ENCODE data around the gene ANXA11. TPM values are rescaled to one million over a fixed set of nuclear protein-coding genes. Genes with fewer than 3 reads are reported as not detected.
"Not testable (repeated sequence)": the region's sequence is repeated elsewhere in the genome, so short reads cannot be mapped to it uniquely, and the experiment has no call there.

Gene ANXA11
- polyA plus RNA-seq (2012; ENCODE audit: low read depth, missing spikeins), result 183 TPM

DNA sequence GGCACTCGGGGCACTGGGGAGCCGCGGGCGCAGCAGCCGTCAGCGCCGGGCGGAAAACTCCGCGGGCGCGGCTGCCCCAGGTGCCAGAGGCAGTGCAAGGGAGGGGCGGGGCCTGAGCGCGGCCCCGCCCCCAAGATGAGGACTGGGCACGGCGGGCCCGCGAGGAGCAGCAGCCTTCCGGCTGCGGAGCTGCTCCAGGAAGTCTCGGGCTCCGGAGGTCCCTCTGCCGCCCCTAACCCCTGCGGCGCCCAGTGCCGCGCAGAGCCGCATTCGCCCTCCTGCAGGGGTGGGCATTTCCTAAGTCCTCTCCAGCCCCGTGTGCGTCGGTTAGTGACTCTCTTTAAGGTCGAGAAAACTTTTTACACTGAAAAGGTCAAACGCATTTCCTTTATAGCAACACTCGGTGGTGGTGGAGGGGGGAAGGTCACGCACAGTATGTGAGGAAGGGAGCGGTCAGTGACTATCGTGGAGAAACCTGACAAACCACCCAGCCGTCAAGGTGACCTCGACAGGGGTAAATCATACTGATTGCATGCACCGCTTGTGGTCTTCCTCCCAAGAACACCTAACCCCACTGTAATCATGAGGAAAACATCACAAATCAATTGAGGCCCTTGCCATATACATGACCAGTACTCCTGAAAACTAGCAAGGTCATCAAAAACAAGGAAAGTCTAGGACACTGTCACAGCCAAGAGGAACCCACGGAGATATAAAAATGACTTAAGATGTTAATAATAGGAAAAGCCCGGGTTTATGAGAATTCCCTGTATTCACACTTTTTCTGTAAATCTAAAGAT, at the start of gene ANXA11:
ANXA11 (minus strand) TSS at position 61 of the 800 bp plus-strand sequence. CDS start 32,676 bp downstream, outside the sequence.
- peak; percentile 75 for FAIRE-seq
- peak; percentile 89 for DNase-seq (ENCODE audit: insufficient read length, low spot score)
- TF ChIP-seq TAF1 (IDR thresholded peaks at IDR 0.05; ENCODE audit: low read depth, low read length) (peak; percentile 68), POLR2AphosphoS5 (IDR thresholded peaks at IDR 0.05; ENCODE audit: low read depth, low read length) (peak; percentile 78), SPI1 (IDR thresholded peaks at IDR 0.05; ENCODE audit: low read depth, low read length) (no peak), PAX5 (IDR thresholded peaks at IDR 0.05; ENCODE audit: insufficient read depth, low read length, severe bottlenecking) (no peak), POLR2A (IDR thresholded peaks at IDR 0.05; ENCODE audit: low read depth, low read length) (peak; percentile 82), POU2F2 (IDR thresholded peaks at IDR 0.05; ENCODE audit: low read depth, low read length) (no peak)

DNA sequence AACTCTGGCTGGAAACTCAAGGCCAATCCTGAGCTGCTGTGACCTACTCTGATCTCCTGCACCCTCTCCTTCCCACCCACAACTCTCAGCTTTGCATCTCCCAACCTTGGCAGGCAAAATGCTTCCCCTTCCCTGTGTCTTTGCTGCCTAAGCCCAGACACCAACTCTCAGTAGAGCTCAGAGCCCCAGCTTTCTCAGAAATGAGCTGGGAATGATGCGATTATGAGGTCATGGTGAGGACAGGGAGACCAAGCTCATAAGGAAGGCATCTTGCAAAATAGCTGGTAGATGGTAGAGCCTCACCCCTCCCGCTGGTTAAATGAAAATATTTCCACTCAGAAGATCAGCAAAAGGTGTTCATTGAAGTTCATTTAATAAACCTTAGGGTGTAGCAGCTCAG, 49.4 kb upstream of the ANXA11 start:
- not testable (repeated sequence) for FAIRE-seq; DNase-seq (ENCODE audit: insufficient read length, low spot score)

DNA sequence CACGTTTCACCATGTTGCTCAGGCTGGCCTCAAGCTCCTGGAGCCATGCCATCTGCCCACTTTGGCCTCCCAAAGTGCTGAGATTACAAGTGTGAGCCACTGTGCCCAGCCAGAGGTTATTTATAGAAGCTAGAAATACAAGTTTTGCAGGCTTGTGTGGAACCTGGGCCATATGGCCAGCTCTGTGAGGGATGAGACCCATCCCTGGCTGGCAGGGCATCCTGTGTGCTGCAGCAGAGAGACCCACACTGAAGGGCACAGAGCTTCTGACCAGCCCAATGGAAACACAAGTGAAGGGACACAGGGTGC, 48.6 kb upstream of the ANXA11 start:
- DNase-seq (ENCODE audit: insufficient read length, low spot score); FAIRE-seq: not testable (repeated sequence)

DNA sequence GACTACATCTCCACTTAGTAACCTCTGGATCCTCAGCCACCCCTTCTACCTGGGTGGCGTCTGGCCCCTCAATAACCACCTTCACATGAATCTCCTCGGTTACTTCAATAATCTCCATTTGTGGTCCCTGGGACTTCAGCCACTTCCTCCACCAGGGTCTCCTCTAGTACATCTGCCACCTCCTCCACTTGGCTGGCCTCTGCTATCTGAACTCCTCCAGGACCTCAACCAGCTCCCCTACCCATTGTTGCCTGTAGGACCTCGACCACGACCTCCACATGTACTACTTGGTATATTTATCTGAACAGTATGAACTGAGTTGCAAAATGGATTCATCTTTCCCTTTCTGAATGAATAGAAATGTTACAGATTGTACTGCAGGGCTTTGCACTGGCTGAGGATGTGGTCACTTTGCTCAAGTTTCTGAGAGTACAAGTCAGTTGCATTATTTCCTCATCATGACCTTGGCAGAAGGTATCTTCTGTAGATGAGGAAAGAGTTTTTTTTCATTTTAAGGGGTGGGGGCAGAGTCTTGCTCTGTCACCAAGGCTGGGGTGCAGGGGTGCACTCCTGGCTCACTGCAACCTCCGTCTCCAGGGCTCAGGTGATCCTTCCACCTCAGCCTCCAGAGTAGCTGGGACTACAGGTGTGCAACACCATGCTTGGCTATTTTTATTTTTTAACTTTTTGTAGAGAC, 48.1 kb upstream of the ANXA11 start:
- FAIRE-seq, result no peak
- TF ChIP-seq POLR2A (IDR thresholded peaks at IDR 0.05; ENCODE audit: low read depth, low read length) (no peak), SPI1 (IDR thresholded peaks at IDR 0.05; ENCODE audit: low read depth, low read length) (no peak), POLR2AphosphoS5 (IDR thresholded peaks at IDR 0.05; ENCODE audit: low read depth, low read length) (no peak), PAX5 (IDR thresholded peaks at IDR 0.05; ENCODE audit: insufficient read depth, low read length, severe bottlenecking) (no peak), POU2F2 (IDR thresholded peaks at IDR 0.05; ENCODE audit: low read depth, low read length) (no peak), TAF1 (IDR thresholded peaks at IDR 0.05; ENCODE audit: low read depth, low read length) (no peak)
- no peak for DNase-seq (ENCODE audit: insufficient read length, low spot score)

DNA sequence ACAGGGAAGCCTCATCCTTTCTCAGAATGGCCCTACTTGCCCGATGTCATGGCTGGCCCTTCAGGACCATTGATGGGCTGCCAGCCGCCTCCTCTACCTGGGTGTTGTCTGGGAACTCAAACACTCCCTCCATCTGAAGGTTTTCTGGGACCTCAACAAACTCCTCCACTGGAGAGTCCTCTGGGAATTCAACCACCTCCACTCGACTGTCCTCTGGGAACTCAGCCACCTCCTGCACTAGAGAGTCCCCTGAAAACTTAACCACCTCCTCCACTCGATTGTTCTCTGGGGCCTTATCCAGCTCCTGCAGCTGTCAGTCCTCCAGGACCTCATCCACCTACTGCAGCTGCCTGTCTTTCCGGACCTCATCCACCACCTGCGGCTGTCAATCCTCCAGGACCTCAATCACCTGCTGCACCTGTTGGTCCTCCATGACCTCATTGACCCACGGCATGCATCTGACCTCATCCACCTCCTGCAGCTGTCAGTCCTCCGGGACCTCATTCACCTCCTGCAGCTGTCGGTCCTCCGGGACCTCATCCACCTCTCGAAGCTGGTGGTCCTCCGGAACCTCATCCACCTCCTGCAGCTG, 47.1 kb upstream of the ANXA11 start:
- TF ChIP-seq PAX5 (IDR thresholded peaks at IDR 0.05; ENCODE audit: insufficient read depth, low read length, severe bottlenecking) (no peak), POLR2A (IDR thresholded peaks at IDR 0.05; ENCODE audit: low read depth, low read length) (no peak), TAF1 (IDR thresholded peaks at IDR 0.05; ENCODE audit: low read depth, low read length) (no peak), POLR2AphosphoS5 (IDR thresholded peaks at IDR 0.05; ENCODE audit: low read depth, low read length) (no peak)
- DNase-seq (ENCODE audit: insufficient read length, low spot score), result no peak
- no peak for FAIRE-seq

- FAIRE-seq; DNase-seq (ENCODE audit: insufficient read length, low spot score): not testable (repeated sequence)
Observed at GRCh38 chr10:80251703-80252280, 46.5 kb upstream of the ANXA11 start.

- FAIRE-seq, result peak; percentile 50
- not testable (repeated sequence) for DNase-seq (ENCODE audit: insufficient read length, low spot score)
Observed at GRCh38 chr10:80250399-80250798, 45.1 kb upstream of the ANXA11 start.

DNA sequence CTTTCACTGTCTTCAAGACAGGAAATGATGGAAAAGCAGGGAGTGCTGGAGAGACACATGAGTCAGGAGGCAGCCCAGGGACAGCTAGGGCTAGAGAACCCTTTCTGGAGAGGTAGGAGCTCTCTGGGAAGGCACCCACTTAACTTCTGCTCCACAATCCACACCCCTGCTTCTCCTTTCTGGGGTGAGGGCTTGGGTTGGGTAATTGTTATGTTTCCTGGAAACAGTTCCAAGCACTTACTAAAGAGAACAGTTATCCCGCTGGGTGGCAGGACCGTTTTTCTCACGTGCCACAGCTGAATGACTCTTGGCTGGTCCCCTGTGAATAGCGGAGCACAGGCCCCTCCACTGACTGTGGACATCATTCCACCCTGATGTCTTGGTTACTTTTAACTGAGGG, 44.6 kb upstream of the ANXA11 start:
- DNase-seq (ENCODE audit: insufficient read length, low spot score); FAIRE-seq: not testable (repeated sequence)

GRCh38 chr10:80247611-80248010, 42.3 kb upstream of the ANXA11 start:
- FAIRE-seq; DNase-seq (ENCODE audit: insufficient read length, low spot score): not testable (repeated sequence)

GRCh38 chr10:80244371-80244770, 39.0 kb upstream of the ANXA11 start:
- FAIRE-seq; DNase-seq (ENCODE audit: insufficient read length, low spot score): not testable (repeated sequence)

DNA sequence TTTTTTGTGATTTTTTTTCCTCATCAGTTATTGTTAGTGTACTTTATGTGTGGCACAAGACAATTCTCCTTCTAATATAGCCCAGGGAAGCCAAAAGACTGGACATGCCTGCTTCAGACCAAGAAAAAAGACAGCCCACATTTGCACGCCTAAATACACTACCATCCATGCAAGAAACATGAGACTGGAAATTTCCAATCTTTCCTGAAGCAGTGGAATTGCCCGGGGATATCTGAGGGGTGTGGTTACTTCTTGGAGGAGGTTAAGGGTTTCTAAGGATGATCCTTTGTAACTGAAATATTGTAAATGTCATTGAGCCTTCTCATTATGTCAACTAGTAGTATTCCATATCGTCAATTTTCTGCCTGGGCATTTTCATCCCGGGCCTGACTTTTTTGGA, 37.0 kb upstream of the ANXA11 start:
- not testable (repeated sequence) for FAIRE-seq; DNase-seq (ENCODE audit: insufficient read length, low spot score)

- not testable (repeated sequence) for FAIRE-seq; DNase-seq (ENCODE audit: insufficient read length, low spot score)
Observed at GRCh38 chr10:80236457-80236856, 31.1 kb upstream of the ANXA11 start.

GRCh38 chr10:80234331-80235235, 29.2 kb upstream of the ANXA11 start:
- peak; percentile 97 for FAIRE-seq
- DNase-seq (ENCODE audit: insufficient read length, low spot score), result not testable (repeated sequence)

DNA sequence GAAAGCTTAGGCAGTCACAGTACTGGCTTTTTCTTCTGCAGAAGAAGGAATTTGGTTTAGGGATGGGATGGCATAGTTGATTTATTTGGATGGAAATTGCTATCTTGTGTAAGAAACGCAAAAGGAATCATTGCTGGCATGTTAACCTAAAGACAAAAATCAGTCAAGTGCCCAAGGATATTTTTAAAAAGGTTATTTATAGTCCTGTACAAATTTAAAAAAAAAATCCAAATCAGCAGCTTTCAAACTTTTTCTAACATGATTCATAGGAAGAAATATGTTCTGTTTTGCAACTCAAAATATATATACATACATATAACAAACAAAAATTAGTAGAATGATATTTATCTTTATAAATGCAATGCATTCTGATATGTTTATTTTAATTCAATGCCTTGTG, 28.5 kb upstream of the ANXA11 start:
- not testable (repeated sequence) for FAIRE-seq; DNase-seq (ENCODE audit: insufficient read length, low spot score)

All from GM12891 (cell line).